GM12878 (cell line): ENCODE data around the gene MYDGF. TPM values are rescaled to one million over a fixed set of nuclear protein-coding genes. Genes with fewer than 3 reads are reported as not detected.

Source experiments
- ATAC-seq: fragments of 200-7000 bp; cut with Tn5 transposase; 3 replicates; pipeline ENCODE4 v1.9.1; 2020; ENCODE audit warnings: mild to moderate bottlenecking, moderate library complexity
- BruUV-seq: library from RNA; stranded (reverse); fragments of 400-500 nt; replicated peaks from 2 replicates; lab custom pipeline; 2021; lab: Mats Ljungman, UMichigan
- CTCF ChIA-PET: fragments of 300-600 bp; sonication (Branson Sonifier 250); formaldehyde crosslinking; extraction: SDS; loops from one replicate; lab custom pipeline; 2021; ENCODE audit warnings: inconsistent platforms; lab: Yijun Ruan, JAX
- POLR2A ChIA-PET: fragments of 350-600 bp; formaldehyde crosslinking; extraction: SDS; loops from one replicate; lab custom pipeline; 2021; ENCODE audit warnings: inconsistent platforms; lab: Charles Lee
- RAD21 ChIA-PET: fragments of 300-600 bp; sonication (Branson Sonifier 250); formaldehyde crosslinking; loops from one replicate; lab custom pipeline; 2023; ENCODE audit warnings: antibody characterized with exemption; ENCODE audit not compliant: unreplicated experiment; lab: Charles Lee
- SMC1A ChIA-PET: fragments of 300-600 bp; sonication (Branson Sonifier 250); formaldehyde crosslinking; loops from one replicate; lab custom pipeline; 2023; ENCODE audit not compliant: unreplicated experiment, uncharacterized antibody; lab: Charles Lee
- DNase-seq: peaks from one replicate; pipeline ENCODE4 v3.0.0-alpha.2; 2011; ENCODE audit warnings: low read depth, low spot score
- FAIRE-seq: peaks from 3 replicates; lab custom pipeline; 2011; peaks lifted over from hg19 to GRCh38; lab: Jason Lieb, UNC
- H2AFZ ChIP-seq: 2 replicates; pipeline ENCODE4 v1.6.0; 2011; ENCODE audit warnings: low read depth, low read length, control low read depth; ENCODE audit not compliant: control insufficient read depth
- H3K27ac ChIP-seq: 2 replicates; pipeline ENCODE4 v1.5.1; 2011; ENCODE audit warnings: control low read depth; ENCODE audit not compliant: control insufficient read depth, insufficient read depth
- H3K27me3 ChIP-seq, 2 experiments: replicated peaks in 1 of 2; 2 replicates each; pipeline versions ENCODE4 v1.6.0 to v1.6.1; 2011; ENCODE audit warnings: low read length in 1 of 2; ENCODE audit not compliant: control insufficient read depth in 2 of 2, insufficient read depth in 2 of 2
- H3K36me3 ChIP-seq, 2 experiments: 2 replicates each; pipeline ENCODE4 v1.5.1; 2011; ENCODE audit warnings: low read length in 1 of 2; ENCODE audit not compliant: control insufficient read depth in 2 of 2, insufficient read depth in 2 of 2
- H3K4me1 ChIP-seq: 2 replicates; pipeline ENCODE4 v1.6.1; 2011; ENCODE audit warnings: mild to moderate bottlenecking, low read length, moderate library complexity, mixed read lengths; ENCODE audit not compliant: control insufficient read depth, insufficient read depth
- H3K4me2 ChIP-seq: 2 replicates; pipeline ENCODE4 v1.6.0; 2011; ENCODE audit warnings: control low read depth; ENCODE audit not compliant: control insufficient read depth, insufficient read depth
- H3K4me3 ChIP-seq: fragments of 200-600 bp; sonication (generic); 2 replicates; pipeline ENCODE4 v1.5.1; 2016
- H3K79me2 ChIP-seq: 2 replicates; pipeline ENCODE4 v1.6.0; 2011; ENCODE audit warnings: low read length; ENCODE audit not compliant: control insufficient read depth, insufficient read depth
- H3K9ac ChIP-seq: 2 replicates; pipeline ENCODE4 v1.8.0; 2011; ENCODE audit warnings: low read length, control low read depth, mixed read lengths; ENCODE audit not compliant: control insufficient read depth, insufficient read depth
- H3K9me3 ChIP-seq: replicated peaks from 3 replicates; pipeline ENCODE4 v1.5.1; 2011; ENCODE audit warnings: mild to moderate bottlenecking, low read length; ENCODE audit not compliant: control insufficient read depth, insufficient read depth
- H4K20me1 ChIP-seq: 2 replicates; pipeline ENCODE4 v1.6.0; 2011; ENCODE audit not compliant: control insufficient read depth, insufficient read depth
- BCL3 ChIP-seq: IDR thresholded peaks from 2 replicates; pipeline ENCODE4 v1.6.1; 2011; ENCODE audit warnings: borderline replicate concordance, low read depth, mild to moderate bottlenecking, moderate library complexity, low read length; ENCODE audit not compliant: insufficient read depth, poor library complexity, severe bottlenecking
- EP300 ChIP-seq, 2 experiments: fragments of 150-350 bp in 1 of 2; IDR thresholded peaks; 2 replicates each; pipeline ENCODE4 v1.6.1; 2011 to 2012; ENCODE audit warnings: low read depth in 2 of 2, low read length in 2 of 2, borderline replicate concordance in 1 of 2, improper control_type of control experiment in 1 of 2, inconsistent platforms in 1 of 2; ENCODE audit not compliant: control insufficient read depth in 1 of 2
- HDAC2 ChIP-seq: fragments of 200-600 bp; sonication (generic); IDR thresholded peaks from 2 replicates; pipeline ENCODE4 v1.6.1; 2017
- MYC ChIP-seq: IDR thresholded peaks from 2 replicates; pipeline ENCODE4 v1.6.1; 2011; ENCODE audit warnings: mild to moderate bottlenecking, low read length, moderate library complexity, inconsistent platforms; ENCODE audit not compliant: insufficient read depth, insufficient replicate concordance, insufficient read length, severe bottlenecking
- NR2F1 ChIP-seq: fragments of 450-650 bp; conservative IDR thresholded peaks from 2 replicates; pipeline ENCODE4 v1.6.1; 2017; ENCODE audit warnings: mild to moderate bottlenecking
- RCOR1 ChIP-seq: conservative IDR thresholded peaks from 2 replicates; pipeline ENCODE4 v1.6.1; 2012; ENCODE audit warnings: low read depth, low read length, improper control_type of control experiment
- ZNF384 ChIP-seq: IDR thresholded peaks from 2 replicates; pipeline ENCODE4 v1.6.1; 2012; ENCODE audit warnings: low read depth, mild to moderate bottlenecking, low read length, improper control_type of control experiment, borderline replicate concordance
- WGBS: methylation state at CpG from one replicate; pipeline ENCODE4 v1.1.6; 2016; ENCODE audit warnings: low lambda C conversion rate; ENCODE audit not compliant: insufficient replicate concordance, insufficient coverage; ENCODE audit errors: missing lambda C conversion rate; 5-methylcytosine and 5-hydroxymethylcytosine counted together
- in situ Hi-C: fragments of 300-500 bp; cut with MboI; formaldehyde crosslinking; loops from 9 replicates; pipeline ENCODE4 v1.14.3; 2018; ENCODE audit warnings: mixed read lengths
- intact Hi-C: fragments of 100-400 bp; cut with micrococcal nuclease; formaldehyde crosslinking; loops from one replicate; pipeline ENCODE4 v1.14.2; 2022; ENCODE audit not compliant: unreplicated experiment
- polyA plus RNA-seq, 11 experiments: library from polyadenylated mRNA; depleted of rRNA in 4 of 11; unstranded in 6 of 11; stranded (reverse) in 5 of 11; fragments of >200 nt; fragmentation: Nextera tagmentation in 4 of 11; fragmentation: Illumina TruSeq in 1 of 11; extraction: Ambion mirVana in 4 of 11; extraction: Trizol in 1 of 11; gene quantifications; 1 replicate in 1 of 11; 2 replicates in 10 of 11; pipeline versions ENCODE4 v1.2.1 to v1.2.3, GENCODE V29; 2011 to 2016; ENCODE audit warnings: inconsistent platforms in 2 of 11, missing spikeins in 2 of 11, low read depth in 1 of 11
- total RNA-seq, 4 experiments: library from RNA; depleted of rRNA in 3 of 4; stranded (reverse); fragments of >200 nt in 3 of 4; fragmentation: Illumina TruSeq in 1 of 4; extraction: Trizol in 1 of 4; gene quantifications; 2 replicates each; pipeline versions ENCODE4 v1.2.1 to v1.2.3, GENCODE V29; 2013 to 2021

The MYDGF gene
- total and polyA plus RNA-seq, 10 of the 15 experiments (the other 5 are each of a cell fraction or from before 2014, with no cell fraction given) = 2.3 to 196 (median 57.5) TPM

- Histone ChIP-seq H3K27ac (no peak overlapping the region), H2AFZ (no peak overlapping the region), H3K79me2 (no peaks in the 10 kb centered on the region; the same call in 1 of the 2 replicates), H4K20me1 (no peaks in the 10 kb centered on the region), H3K4me2 (no peak overlapping the region), H3K9ac (no peak overlapping the region), H3K36me3 (peaks cover 1 to 2% of the 10 kb centered on the region in 2 experiments; a peak in 3 of 4 replicates), H3K4me1 (peaks cover 7% of the 10 kb centered on the region; the same call in 1 of the 2 replicates), H3K9me3 (no peaks in the 10 kb centered on the region), H3K4me3 (no peak overlapping the region), H3K27me3 (no peaks in the 10 kb centered on the region)
- ATAC-seq (no peak), FAIRE-seq (no peak), DNase-seq (no peak)
- POLR2A ChIA-PET = interaction anchor here (0.7 kb wide), 1 partner anchor 325 kb away, joined by 3 read pairs; no protein-coding TSS in a partner anchor
- 86% methylated on average over 19 of the region's 19 CpGs for WGBS
- RAD21 ChIA-PET = no interaction called here
- TF ChIP-seq ZNF384 (no peak), HDAC2 (no peak), BCL3 (peak; percentile 16), MYC (no peak), RCOR1 (no peak), EP300 (IDR thresholded peaks at IDR 0.05; ENCODE audit: borderline replicate concordance in 1 of 2, control insufficient read depth in 1 of 2, low read depth in 2 of 2, low read length in 2 of 2) (no peak), NR2F1 (no peak)
- SMC1A ChIA-PET = interaction anchor here (2.0 kb wide), 1 partner anchor 9 kb away, joined by 5 read pairs; no protein-coding TSS in a partner anchor
- in situ Hi-C loops = no loop called here
- CTCF ChIA-PET = interaction anchor here (2.5 to 3.2 kb wide), 2 partner anchors 12 to 16 kb away, joined by 7 to 11 read pairs; no protein-coding TSS in a partner anchor
- intact Hi-C loops = no loop called here
- no TSS peak for BruUV-seq
These were observed 20.6 kb downstream of the MYDGF start for GRCh38 chr19:4649392-4650047.
